ENCODE results near the gene TRMT10A.

DNA sequence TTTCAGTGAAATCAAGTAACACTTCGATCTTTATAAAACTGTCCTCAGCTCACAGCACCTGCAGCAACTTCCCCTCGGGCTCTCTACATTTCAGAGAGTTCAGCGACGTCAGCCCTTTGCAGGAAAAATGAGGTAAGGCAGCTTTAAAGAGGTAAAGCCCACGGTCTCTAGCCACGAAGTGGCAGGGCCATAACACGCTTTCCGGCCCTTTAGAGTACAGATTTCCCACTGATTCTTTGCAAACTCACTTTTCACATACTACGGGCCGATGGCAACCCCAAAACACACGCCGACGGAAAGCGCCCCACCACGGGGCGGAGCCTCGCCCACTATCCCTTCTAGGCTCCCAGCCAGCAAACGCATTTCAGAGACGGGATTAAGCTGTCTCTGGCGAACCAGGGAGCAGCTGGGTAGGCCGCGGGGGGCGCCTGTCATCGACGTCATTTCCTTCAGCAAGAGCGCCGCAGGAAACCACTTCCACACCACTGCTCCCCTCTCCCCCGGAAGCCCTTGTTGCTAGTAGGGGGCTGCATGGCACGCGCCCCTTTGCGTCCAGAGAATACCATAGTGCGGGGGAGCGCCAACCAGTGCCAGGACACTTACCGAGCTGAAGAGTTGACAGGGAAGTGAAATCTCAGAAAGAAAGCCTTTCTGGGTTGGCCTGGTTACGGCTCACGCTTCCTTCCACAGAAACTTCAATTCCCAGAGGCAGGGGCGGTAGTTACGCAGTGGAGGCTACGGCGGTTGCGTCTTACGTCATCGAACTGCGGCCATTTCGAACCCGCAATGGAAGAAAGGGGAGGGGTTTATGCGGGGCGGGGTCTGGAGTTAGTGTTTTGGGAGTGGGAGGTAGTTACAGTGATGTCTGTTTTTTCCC lies at the start of gene TRMT10A:
- TF ChIP-seq CTCF (conservative IDR thresholded peaks at IDR 0.05; ENCODE audit: low read length) (peak; percentile 19; the same call in 1 of the 2 replicates), EZH2phosphoT487 (IDR thresholded peaks at IDR 0.05; ENCODE audit: borderline replicate concordance) (no peak)

Data from Loucy (cell line).